HG03571 (cell line): ENCODE results near the gene UCMA.

Experiments
- ATAC-seq: cut with Tn5 transposase; IDR thresholded peaks from one replicate; pipeline ENCODE4 v1.9.1; 2021; ENCODE audit not compliant: unreplicated experiment

UCMA gene

GRCh38 chr10:13189961-13190360 lies 44.2 kb downstream of the UCMA start:
- no peak for ATAC-seq

- no peak for ATAC-seq
Observed at GRCh38 chr10:13188593-13188992, 45.6 kb downstream of the UCMA start.

- ATAC-seq = no peak
Observed at GRCh38 chr10:13187135-13187534, 47.0 kb downstream of the UCMA start.

GRCh38 chr10:13184730-13185514 lies 49.3 kb downstream of the UCMA start:
- no peak for ATAC-seq

- no peak for ATAC-seq
Observed at GRCh38 chr10:13184276-13184675, 49.9 kb downstream of the UCMA start.

- peak; percentile 48 for ATAC-seq
Observed at GRCh38 chr10:13183625-13184024, 50.5 kb downstream of the UCMA start.

GRCh38 chr10:13182424-13182823 lies 51.8 kb downstream of the UCMA start:
- no peak for ATAC-seq

- ATAC-seq = no peak
Observed at GRCh38 chr10:13180788-13181187, 53.4 kb downstream of the UCMA start.

- no peak for ATAC-seq
Observed at GRCh38 chr10:13173616-13174015, 60.6 kb downstream of the UCMA start.
